ENCODE measurements around the gene ITPKB.
"Not testable (repeated sequence)": the region's sequence is repeated elsewhere in the genome, so short reads cannot be mapped to it uniquely, and the experiment has no call there.

The ITPKB gene

GRCh38 chr1:226649244-226649643, 89.8 kb downstream of the ITPKB start:
- DNase-seq = no peak

- no peak for DNase-seq
These were observed 90.7 kb downstream of the ITPKB start for GRCh38 chr1:226648421-226648820.

GRCh38 chr1:226647719-226648118, 91.4 kb downstream of the ITPKB start:
- no peak for DNase-seq

- DNase-seq = no peak
These were observed 92.1 kb downstream of the ITPKB start for GRCh38 chr1:226646870-226647449.

DNA sequence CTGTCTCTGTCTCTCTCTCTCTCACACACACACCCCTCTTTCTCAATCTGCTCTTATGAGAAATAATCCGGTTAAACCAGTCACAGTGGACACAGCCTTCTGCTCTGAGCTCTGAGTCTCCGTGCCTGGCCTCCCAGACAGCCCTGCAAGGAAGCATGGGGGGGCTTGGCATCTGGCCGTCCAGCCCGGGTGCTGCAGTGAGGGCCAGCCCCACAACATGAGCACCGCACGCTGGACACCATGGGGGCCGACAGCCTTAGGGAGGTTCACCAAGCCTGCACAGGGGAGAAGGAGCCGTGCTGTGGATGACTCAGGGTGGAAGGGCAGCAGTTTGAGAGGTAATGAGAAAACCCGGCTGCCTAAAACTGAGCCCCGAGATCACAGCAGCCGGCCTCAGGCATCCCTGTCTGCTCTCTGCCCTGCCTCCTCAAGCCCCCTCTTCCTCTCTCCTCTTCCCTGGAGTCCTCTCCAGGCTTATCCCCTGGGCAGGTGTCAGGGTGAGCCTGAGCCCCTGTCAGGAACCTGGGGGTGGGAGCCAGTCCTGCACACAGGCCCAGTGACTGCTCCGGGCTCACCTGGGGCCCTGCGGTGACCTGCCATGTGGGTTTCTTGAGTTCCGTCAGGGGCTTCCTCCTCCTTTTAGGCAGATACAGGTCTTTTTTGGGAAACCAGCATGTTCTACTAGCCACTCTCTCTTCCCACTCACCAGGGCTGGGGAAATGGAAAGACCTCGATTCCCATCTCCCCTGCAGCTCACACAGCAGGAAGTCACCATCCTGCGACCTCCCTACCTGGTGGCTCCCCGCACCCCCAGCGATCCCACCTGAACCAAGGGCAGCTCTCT, 92.8 kb downstream of the ITPKB start:
- no peak for DNase-seq

DNA sequence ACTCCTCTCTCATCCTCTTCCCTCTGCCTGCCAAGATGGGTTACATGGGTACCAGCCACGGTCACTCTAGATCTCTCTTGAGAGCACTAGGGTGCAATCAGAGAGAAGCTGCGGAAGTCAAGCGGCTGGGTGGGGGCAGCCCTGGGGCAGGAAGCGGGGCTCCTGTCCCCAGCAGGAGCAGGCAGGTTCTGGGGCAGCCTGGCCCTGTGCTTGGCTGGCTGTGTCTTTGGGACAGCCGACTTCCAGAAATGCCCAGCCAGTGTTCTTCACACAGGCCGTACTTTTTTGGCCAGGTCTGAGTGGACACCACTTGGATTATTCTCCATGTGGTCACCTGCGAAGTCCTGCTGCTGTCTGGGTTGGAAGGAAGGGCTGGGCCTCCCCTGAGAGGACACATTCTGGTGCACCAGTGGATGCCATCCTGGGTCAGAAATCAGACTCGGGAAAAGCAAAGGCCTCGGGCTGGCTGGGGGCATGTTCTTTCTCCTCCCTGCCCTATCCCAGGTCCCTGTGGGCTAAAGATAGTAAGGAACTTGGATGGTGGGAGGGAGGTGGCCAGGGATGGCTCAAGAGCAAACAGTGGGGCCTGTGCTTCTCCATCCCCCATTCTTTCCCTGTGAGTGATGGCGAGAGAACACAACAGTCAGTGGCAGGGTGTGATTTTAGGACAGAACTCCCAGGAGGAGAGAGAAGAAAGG, 93.7 kb downstream of the ITPKB start:
- DNase-seq = no peak

- DNase-seq = no peak
These were observed 94.4 kb downstream of the ITPKB start for GRCh38 chr1:226644541-226645176.

- DNase-seq = no peak
These were observed 95.2 kb downstream of the ITPKB start for GRCh38 chr1:226643611-226644540.

DNA sequence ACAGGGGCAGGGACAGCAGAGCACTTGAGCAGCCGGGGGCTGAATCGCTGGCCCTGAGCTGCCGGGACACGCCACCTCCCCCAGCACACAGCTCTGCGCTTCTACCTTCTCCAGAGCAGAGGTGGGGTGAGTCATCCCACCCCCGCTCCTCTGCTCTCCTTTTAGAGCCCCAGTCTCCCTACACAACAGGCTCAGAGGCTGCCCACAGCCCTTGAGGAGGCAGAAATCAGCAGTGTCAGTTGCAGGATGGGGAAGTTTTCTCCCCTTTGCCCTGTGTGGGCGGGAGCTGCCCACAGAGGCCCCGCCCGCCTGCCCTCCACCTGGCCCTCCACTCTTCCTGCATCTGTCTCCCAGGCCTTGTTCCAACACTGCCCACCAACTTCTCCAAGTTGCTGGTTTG, 95.9 kb downstream of the ITPKB start:
- no peak for DNase-seq

GRCh38 chr1:226642421-226642820, 96.7 kb downstream of the ITPKB start:
- DNase-seq = no peak

DNA sequence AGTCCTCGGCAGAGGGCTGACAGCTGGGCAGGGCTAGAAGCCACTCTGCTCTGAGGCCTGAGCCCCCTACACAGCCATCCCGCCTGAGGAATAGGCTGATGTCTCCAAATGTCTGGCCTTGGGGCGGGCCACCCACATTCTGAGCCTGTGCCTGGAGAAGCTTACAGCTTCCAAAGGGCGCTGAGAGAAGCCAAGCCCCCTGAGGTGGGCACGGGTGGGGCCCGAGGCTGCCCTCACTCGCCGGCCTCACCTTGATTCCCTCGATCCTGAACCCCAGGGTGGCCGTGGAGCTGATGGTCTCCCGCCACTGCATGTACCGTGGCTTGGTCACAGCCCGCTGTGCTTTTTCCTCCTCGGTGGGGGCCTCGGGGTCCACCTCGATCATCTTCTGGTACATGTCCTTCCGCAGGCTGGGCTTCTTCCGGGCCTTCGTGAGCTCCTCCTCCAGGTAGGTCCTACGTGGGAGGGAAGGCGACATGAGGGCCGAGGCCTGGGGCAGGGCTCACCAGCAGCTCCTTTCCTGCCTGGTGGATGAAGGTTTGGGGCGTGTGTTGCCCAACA, 97.3 kb downstream of the ITPKB start:
- DNase-seq = no peak

DNA sequence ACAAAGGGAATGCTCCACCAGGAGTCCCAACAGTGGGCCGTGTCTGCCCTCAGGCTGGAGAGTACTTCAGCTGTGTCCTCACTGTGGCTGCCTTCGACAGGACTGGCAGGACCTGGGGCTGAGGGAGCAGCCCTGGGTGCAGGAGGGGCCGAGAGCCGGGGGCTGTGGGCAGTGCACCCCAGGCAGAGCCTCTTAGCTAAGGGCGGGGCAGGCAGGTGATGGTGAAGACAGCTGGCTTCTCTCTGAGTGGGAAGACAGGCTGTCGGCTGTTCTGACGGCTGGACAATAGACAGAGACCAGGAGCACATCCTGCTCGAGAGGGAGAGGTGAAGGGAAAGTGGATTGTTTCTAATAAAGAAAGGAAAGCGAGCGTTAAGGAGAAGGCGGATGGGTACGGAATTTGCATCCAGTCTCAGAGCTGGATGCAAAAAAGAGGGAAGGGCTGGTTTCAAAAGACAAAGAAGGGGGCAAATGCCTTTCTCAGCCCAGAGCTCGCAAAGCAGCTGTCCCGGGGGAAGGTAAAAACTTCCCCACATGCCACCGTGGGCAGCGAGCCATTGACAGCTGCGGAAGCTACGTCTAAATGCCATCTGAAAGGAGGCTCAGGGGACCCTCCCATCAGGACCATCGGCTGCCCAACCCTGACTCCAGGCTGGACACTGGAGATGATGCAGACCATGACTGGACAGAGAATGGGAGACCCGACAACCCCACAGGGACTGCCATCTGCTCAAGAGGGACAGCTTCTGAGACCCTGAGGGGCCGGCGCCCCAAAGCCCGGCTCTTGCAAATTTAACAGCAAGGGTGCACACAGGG, 98.6 kb downstream of the ITPKB start:
- no peak for DNase-seq

DNA sequence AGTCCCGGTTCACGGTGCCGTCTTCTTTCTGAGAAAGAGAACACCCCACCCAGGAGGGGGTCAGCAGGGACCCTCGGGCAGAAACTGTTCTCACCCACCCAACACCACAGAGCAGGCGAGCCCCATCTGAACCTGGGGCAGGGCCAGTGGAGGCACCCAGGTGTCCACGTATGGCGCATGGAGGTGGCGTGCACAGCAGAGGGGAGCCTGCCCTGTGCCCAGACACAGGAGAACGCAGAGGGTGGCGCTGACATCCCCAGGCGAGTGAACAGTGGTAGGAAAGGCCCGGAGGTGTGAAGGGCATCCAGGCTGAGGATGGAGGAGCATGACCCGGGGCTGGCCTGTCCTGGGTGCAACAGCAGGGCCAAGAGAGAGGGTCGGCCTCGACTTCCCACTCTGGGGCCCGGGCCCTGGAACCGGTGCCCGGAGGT, 99.4 kb downstream of the ITPKB start:
- no peak for DNase-seq

- not testable (repeated sequence) for DNase-seq
These were observed 99.9 kb downstream of the ITPKB start for GRCh38 chr1:226639206-226639605.

GRCh38 chr1:226638608-226639007, 100.5 kb downstream of the ITPKB start:
- no peak for DNase-seq

DNA sequence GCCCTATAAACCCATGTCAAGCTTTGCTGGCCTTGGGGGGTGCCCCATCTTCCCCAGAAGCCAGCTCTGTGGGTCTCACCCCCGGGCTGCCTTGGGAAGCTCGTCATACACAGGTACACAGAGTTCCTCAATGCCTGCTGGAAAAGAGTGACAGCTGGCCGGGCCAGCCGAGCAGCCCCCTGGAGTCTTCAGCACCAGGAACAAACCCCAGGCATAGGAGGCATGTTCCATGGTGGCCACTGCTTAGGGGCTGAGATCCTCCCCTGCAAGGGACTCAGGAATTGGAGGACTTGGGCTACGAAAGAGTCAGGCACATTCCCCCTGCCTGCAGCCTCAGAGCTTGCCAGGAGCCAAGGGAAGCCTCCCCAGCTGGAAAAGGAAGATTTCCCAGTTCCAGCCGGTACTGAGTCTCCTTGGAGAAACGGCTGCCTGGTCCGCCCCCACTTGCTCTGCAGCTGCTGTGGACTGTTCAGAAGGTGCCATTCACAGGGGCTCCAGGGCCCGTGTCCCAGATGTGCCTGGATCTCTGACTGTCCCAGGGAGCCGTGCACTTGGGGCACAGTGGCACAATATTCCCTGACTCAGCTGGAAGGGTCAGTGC, 101.0 kb downstream of the ITPKB start:
- DNase-seq = no peak

- DNase-seq = no peak
These were observed 101.7 kb downstream of the ITPKB start for GRCh38 chr1:226637147-226637935.

DNA sequence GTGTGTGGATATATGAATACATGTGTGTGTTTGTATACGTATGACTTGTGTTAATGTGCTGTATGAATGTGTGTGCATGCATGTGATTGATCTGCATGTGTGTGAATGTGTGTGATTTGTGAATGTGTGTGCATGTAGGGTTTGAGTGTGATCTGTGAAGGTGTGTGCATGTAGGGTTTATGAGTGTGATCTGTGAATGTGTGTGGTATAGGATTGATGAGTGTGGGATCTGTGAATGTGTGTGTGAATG, 102.3 kb downstream of the ITPKB start:
- no peak for DNase-seq

- no peak for DNase-seq
These were observed 103.6 kb downstream of the ITPKB start for GRCh38 chr1:226635456-226635941.

Measured in NCI-H1930 (cell line).